B cell (primary cell): Measurements from ENCODE around the gene LAMTOR5. TPM values are rescaled to one million over a fixed set of nuclear protein-coding genes. Genes with fewer than 3 reads are reported as not detected.

Experiments used
- ATAC-seq: fragments of 200-7000 bp; cut with Tn5 transposase; one replicate; pipeline ENCODE4 v1.10.0; 2021; ENCODE audit warnings: low read depth, mild to moderate bottlenecking, moderate number of reproducible peaks, moderate library complexity
- CTCF ChIA-PET: fragments of 350-600 bp; sonication (Branson Sonifier 250); formaldehyde crosslinking; loops from one replicate; lab custom pipeline; 2021; ENCODE audit warnings: antibody characterized with exemption, inconsistent platforms; lab: Charles Lee
- POLR2A ChIA-PET: fragments of 350-600 bp; sonication (Branson Sonifier 250); formaldehyde crosslinking; loops from one replicate; lab custom pipeline; 2021; ENCODE audit warnings: antibody characterized with exemption; lab: Charles Lee
- DNase-seq: peaks from one replicate; pipeline ENCODE4 v3.0.0; 2013
- H2AFZ ChIP-seq: 2 replicates; pipeline ENCODE4 v1.6.1; 2012; ENCODE audit warnings: mild to moderate bottlenecking, low read depth, low read length; ENCODE audit not compliant: insufficient read depth, poor library complexity, severe bottlenecking
- H3K27ac ChIP-seq, 2 donors: 1 replicate in 1 of 2; 2 replicates in 1 of 2; pipeline ENCODE4 v1.5.1; 2012 to 2013; ENCODE audit warnings: low read length in 2 of 2, mild to moderate bottlenecking in 2 of 2, moderate library complexity in 1 of 2
- H3K27me3 ChIP-seq, 4 experiments: fragments of 200-600 bp in 1 of 4; sonication (generic) in 1 of 4; replicated peaks in 1 of 4; 1 replicate in 2 of 4; 2 replicates in 2 of 4; pipeline versions ENCODE4 v1.6.1 to v1.7.0; 2013 to 2016; ENCODE audit warnings: low read length in 3 of 4, mild to moderate bottlenecking in 2 of 4, mixed read lengths in 1 of 4, moderate library complexity in 1 of 4; ENCODE audit not compliant: insufficient read depth in 4 of 4, control insufficient read depth in 3 of 4; ENCODE audit errors: control extremely low read depth in 1 of 4
- H3K36me3 ChIP-seq, 2 experiments: replicated peaks in 1 of 2; 1 replicate in 1 of 2; 2 replicates in 1 of 2; pipeline versions ENCODE4 v1.6.1 to v1.7.1; 2013; ENCODE audit warnings: low read length in 1 of 2; ENCODE audit not compliant: insufficient read depth in 2 of 2, control insufficient read depth in 1 of 2; ENCODE audit errors: control extremely low read depth in 1 of 2, extremely low read depth in 1 of 2
- H3K4me1 ChIP-seq, 2 donors: fragments of 200-600 bp in 1 of 2; sonication (generic) in 1 of 2; 1 replicate in 1 of 2; 2 replicates in 1 of 2; pipeline versions ENCODE4 v1.5.1 to v1.6.1; 2013 to 2017; ENCODE audit warnings: low read length in 2 of 2; ENCODE audit not compliant: control insufficient read depth in 2 of 2, insufficient read depth in 2 of 2
- H3K4me2 ChIP-seq: replicated peaks from 2 replicates; pipeline ENCODE3; 2012; ENCODE audit warnings: mild to moderate bottlenecking, low read depth, low read length; ENCODE audit not compliant: poor library complexity, severe bottlenecking
- H3K4me3 ChIP-seq, 5 experiments: fragments of 200-600 bp in 1 of 5; sonication (generic) in 1 of 5; 1 replicate in 3 of 5; 2 replicates in 2 of 5; pipeline versions ENCODE4 v1.5.1 to v1.7.0; 2011 to 2016; ENCODE audit warnings: low read length in 4 of 5, mild to moderate bottlenecking in 4 of 5, low read depth in 2 of 5, control low read depth in 1 of 5, moderate library complexity in 1 of 5; ENCODE audit not compliant: insufficient read depth in 1 of 5; ENCODE audit errors: control extremely low read depth in 1 of 5, extremely low read depth in 1 of 5
- H3K79me2 ChIP-seq: fragments of 200-600 bp; sonication (generic); one replicate; pipeline ENCODE4 v1.6.0; 2016; ENCODE audit warnings: low read length; ENCODE audit not compliant: control insufficient read depth, insufficient read depth
- H3K9ac ChIP-seq: fragments of 200-600 bp; sonication (generic); 2 replicates; pipeline ENCODE4 v1.6.1; 2017; ENCODE audit warnings: mild to moderate bottlenecking, low read length, moderate library complexity
- H3K9me3 ChIP-seq, 3 donors: one replicate each; pipeline versions ENCODE4 v1.6.1 to v1.7.1; 2013; ENCODE audit warnings: low read length in 2 of 3; ENCODE audit not compliant: control insufficient read depth in 2 of 3, insufficient read depth in 1 of 3; ENCODE audit errors: control extremely low read depth in 1 of 3
- H4K20me1 ChIP-seq: 2 replicates; pipeline ENCODE4 v1.6.0; 2012; ENCODE audit warnings: mild to moderate bottlenecking, low read length; ENCODE audit not compliant: insufficient read depth, control insufficient read depth, poor library complexity, severe bottlenecking
- H3K27ac Mint-ChIP-seq: one replicate; pipeline ENCODE4 v1.8.0; 2021; ENCODE audit warnings: mixed read lengths
- H3K27me3 Mint-ChIP-seq: one replicate; pipeline ENCODE4 v1.8.0; 2021; ENCODE audit warnings: mixed read lengths
- H3K4me1 Mint-ChIP-seq: one replicate; pipeline ENCODE4 v1.8.0; 2021; ENCODE audit warnings: mixed read lengths
- H3K4me3 Mint-ChIP-seq: one replicate; pipeline ENCODE4 v1.8.0; 2021; ENCODE audit warnings: mixed read lengths
- H3K9me3 Mint-ChIP-seq: one replicate; pipeline ENCODE4 v1.8.0; 2022; ENCODE audit warnings: mixed read lengths; ENCODE audit not compliant: insufficient read depth
- CTCF ChIP-seq: fragments of 200-600 bp; IDR thresholded peaks from one replicate; pipeline ENCODE4 v1.8.0; 2022; ENCODE audit warnings: antibody characterized with exemption, mild to moderate bottlenecking
- EZH2 ChIP-seq: IDR thresholded peaks from 2 replicates; pipeline ENCODE4 v1.6.1; 2012; ENCODE audit warnings: borderline replicate concordance, low read depth, mild to moderate bottlenecking, moderate library complexity, low read length; ENCODE audit not compliant: insufficient read depth, poor library complexity, severe bottlenecking
- WGBS: methylation state at CpG from one replicate; pipeline ENCODE4 v1.1.5; 2013; ENCODE audit warnings: missing lambda C conversion rate; ENCODE audit not compliant: insufficient coverage; 5-methylcytosine and 5-hydroxymethylcytosine counted together
- intact Hi-C: fragments of 100-400 bp; cut with micrococcal nuclease; formaldehyde crosslinking; loops from one replicate; pipeline ENCODE4 v1.10.0; 2022
- polyA plus RNA-seq: library from polyadenylated mRNA; depleted of rRNA; stranded (reverse); fragments of >200 nt; gene quantifications from 2 replicates; pipeline ENCODE4 v1.2.3, GENCODE V29; 2012
- total RNA-seq, 2 donors: library from RNA; stranded (reverse); fragments of 120-200 nt in 1 of 2; gene quantifications; 1 replicate in 1 of 2; 2 replicates in 1 of 2; pipeline versions ENCODE4 v1.2.3 to v1.2.4, GENCODE V29; 2013 to 2022

LAMTOR5 gene
- total and polyA plus RNA-seq, 2 donors (not counting 1 experiment from before 2014, with no cell fraction given): 145 to 253 TPM

- H3K27ac Mint-ChIP-seq: no peak overlapping the region
- POLR2A ChIA-PET: no interaction called here
- no peaks in the 10 kb centered on the region for H3K4me1 ChIP-seq
These were observed 51.1 kb downstream of the LAMTOR5 start for GRCh38 chr1:110356379-110356778.

DNA sequence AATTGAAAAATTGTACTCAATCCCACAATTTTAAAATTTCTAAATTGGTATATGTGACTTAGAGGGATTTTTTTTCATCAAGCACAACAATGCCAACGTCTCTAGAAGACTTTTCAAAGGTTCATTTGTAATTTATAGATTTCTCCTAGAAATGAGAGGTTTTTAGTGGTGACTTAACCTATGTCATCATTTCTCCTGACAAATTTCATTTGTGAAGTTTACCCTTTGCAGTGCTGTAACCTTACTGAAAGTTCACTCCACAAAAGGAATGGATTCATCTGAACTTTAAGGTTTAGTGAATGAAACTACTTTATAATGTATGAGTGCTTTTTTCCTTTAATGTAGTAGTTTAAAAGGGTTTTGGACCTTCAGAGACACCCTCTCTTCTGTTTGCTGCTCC lies 52.2 kb downstream of the LAMTOR5 start:
- ChIA-PET POLR2A (no interaction called here), CTCF (no interaction called here)
- TF ChIP-seq CTCF (no peak), EZH2 (no peak)
- no peaks in the 10 kb centered on the region for H3K27me3 Mint-ChIP-seq
- WGBS: no CpG with 5 or more reads among the region's 1 CpG
- no peak overlapping the region for H3K4me2 ChIP-seq
- peaks cover 6 to 8% of the 10 kb centered on the region in 2 donors for H3K4me1 ChIP-seq
- no peak for DNase-seq
- peaks cover 39% of the 10 kb centered on the region for H4K20me1 ChIP-seq
- no peak overlapping the region for H3K27ac ChIP-seq
- peaks cover 93% of the 10 kb centered on the region for H3K79me2 ChIP-seq
- no peak overlapping the region for H3K9ac ChIP-seq
- H3K4me3 ChIP-seq: no peak overlapping the region
- ATAC-seq: no peak
- peaks cover 37% of the 10 kb centered on the region for H3K4me1 Mint-ChIP-seq
- H3K9me3 ChIP-seq: no peaks in the 10 kb centered on the region
- H3K4me3 Mint-ChIP-seq: no peak overlapping the region
- H3K36me3 ChIP-seq: peaks cover 1 to 21% of the 10 kb centered on the region in 2 experiments
- H3K27ac Mint-ChIP-seq: no peak overlapping the region
- no peaks in the 10 kb centered on the region for H3K9me3 Mint-ChIP-seq
- H2AFZ ChIP-seq: no peak overlapping the region
- no peaks in the 10 kb centered on the region for H3K27me3 ChIP-seq
- intact Hi-C loops: no loop called here

More at GRCh38 chr1:110356379-110356778, 51.1 kb downstream of the LAMTOR5 start:
- H3K4me3 ChIP-seq: no peak overlapping the region
- intact Hi-C loops: no loop called here
- no peak for TF ChIP-seq CTCF
- TF ChIP-seq EZH2: no peak
- H2AFZ ChIP-seq: no peak overlapping the region
- H3K4me1 Mint-ChIP-seq: peaks cover 27% of the 10 kb centered on the region
- peaks cover 33% of the 10 kb centered on the region for H4K20me1 ChIP-seq
- no peaks in the 10 kb centered on the region for H3K9me3 Mint-ChIP-seq
- no peaks in the 10 kb centered on the region for H3K9me3 ChIP-seq
- H3K36me3 ChIP-seq: peaks cover 1 to 17% of the 10 kb centered on the region in 2 experiments
- CTCF ChIA-PET: interaction anchor here (1.1 kb wide), 1 partner anchor 30 kb away, joined by 3 read pairs; no protein-coding TSS in a partner anchor
- no peak overlapping the region for H3K9ac ChIP-seq
- no peaks in the 10 kb centered on the region for H3K27me3 Mint-ChIP-seq
- no peak overlapping the region for H3K4me2 ChIP-seq
- H3K27me3 ChIP-seq: no peaks in the 10 kb centered on the region
- no peak overlapping the region for H3K4me3 Mint-ChIP-seq
- peaks cover 88% of the 10 kb centered on the region for H3K79me2 ChIP-seq
- DNase-seq: no peak
- H3K27ac ChIP-seq: no peak overlapping the region
- no CpG with 5 or more reads among the region's 2 CpGs for WGBS
- ATAC-seq: no peak

Other genes starting within 250 kb of the LAMTOR5 start
- gene KCNC4, start 197.4 kb downstream of the LAMTOR5 start, total RNA-seq: 24.1 and 24.3 TPM in 2 replicates
- 2.5 and 3.2 TPM in 2 replicates for gene KCNC4, start 197.4 kb downstream of the LAMTOR5 start, polyA plus RNA-seq
- 97.7 and 102 TPM in 2 replicates for gene RBM15, start 68.3 kb downstream of the LAMTOR5 start, total RNA-seq
- gene RBM15, start 68.3 kb downstream of the LAMTOR5 start, polyA plus RNA-seq: 23.7 and 29.4 TPM in 2 replicates
- 1.9 and 2.6 TPM in 2 replicates for gene SLC16A4, start 16.7 kb downstream of the LAMTOR5 start, total RNA-seq
- 0.39 and 0.42 TPM in 2 replicates for gene SLC16A4, start 16.7 kb downstream of the LAMTOR5 start, polyA plus RNA-seq
- gene PROK1, start 43.5 kb upstream of the LAMTOR5 start, total RNA-seq: not detected in 2 replicates
- gene PROK1, start 43.5 kb upstream of the LAMTOR5 start, polyA plus RNA-seq: 0.25 TPM in 1 of 2 replicates, not detected in the other
- gene KCNA10, start 111.5 kb upstream of the LAMTOR5 start, total RNA-seq: not detected in 2 replicates
- not detected in 2 replicates for gene KCNA10, start 111.5 kb upstream of the LAMTOR5 start, polyA plus RNA-seq
- gene KCNA2, start 198.7 kb upstream of the LAMTOR5 start, total RNA-seq: 0.29 and 0.59 TPM in 2 replicates
- gene KCNA2, start 198.7 kb upstream of the LAMTOR5 start, polyA plus RNA-seq: 0.35 and 0.39 TPM in 2 replicates